HG02763 (cell line): ENCODE measurements around the gene MDP1.
A peak's percentile ranks its signal among the peaks of the same experiment; 100 is the strongest.

Experiments
- ATAC-seq: cut with Tn5 transposase; IDR thresholded peaks from one replicate; pipeline ENCODE4 v1.9.1; 2021; ENCODE audit warnings: mild to moderate bottlenecking, moderate library complexity; ENCODE audit not compliant: unreplicated experiment

Gene MDP1

DNA sequence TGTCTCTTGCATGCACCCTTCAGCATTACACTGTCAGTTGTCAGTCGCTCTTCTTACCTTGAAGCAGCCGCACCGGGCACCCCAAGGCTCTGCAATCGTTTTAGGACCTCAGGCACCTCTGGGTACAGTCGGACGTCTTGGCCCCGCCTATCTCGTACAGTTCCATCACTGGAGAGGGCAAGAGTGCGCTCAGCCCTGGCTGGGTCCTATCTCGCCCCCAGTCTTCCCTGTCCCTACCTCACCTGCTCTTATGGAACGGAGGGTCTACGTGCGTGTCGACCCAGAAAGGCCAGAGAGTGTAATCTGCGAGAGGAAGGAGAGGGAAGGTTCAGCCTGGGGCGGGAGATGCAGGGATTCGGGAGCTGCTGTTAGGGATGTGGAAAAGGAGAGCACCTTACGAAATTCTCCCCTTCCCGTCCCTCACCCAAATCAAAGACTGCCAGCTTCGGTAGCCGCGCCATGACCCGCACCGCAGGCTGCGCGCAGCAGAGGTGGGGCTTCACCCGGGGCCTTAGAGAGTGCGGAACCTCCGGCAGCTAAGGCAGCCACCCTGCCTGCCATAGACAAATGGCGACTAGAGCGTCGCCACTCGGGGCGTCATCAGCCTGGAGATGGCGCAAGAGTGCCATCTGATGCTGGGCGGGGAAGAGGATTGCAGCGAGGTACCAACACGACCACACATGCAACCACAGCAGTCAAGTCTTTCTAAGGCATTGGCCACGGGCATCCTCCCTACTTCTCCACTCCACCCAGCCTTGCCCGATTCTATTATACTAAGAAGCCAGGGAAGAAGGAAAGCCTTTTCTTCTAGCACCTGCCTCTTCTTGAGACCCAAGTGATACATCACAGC, at the start of gene MDP1:
Gene MDP1 (minus strand): TSS at position 572 of the 850 bp plus-strand sequence. CDS start 111 bp downstream, at position 461.
- peak; percentile 66 for ATAC-seq

DNA sequence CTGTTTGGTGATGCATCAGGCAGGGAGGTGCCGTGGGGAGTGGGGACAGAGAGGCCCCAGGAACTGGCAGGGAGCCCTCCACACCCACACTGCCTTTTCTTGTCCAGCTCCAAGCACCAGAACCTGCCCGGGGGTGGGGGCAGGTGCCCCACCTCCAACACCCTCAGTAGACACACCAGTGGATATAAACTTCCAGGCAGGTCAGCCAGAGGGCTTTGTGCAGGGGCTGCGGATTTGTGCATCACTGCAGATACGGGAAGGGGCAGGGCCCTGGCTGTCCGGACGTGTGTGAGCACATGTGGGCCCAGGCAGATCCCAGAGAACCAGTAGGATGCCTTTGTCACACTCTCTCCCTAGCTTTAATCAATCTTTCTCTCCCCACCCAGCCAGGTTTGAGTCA, 48.4 kb upstream of the MDP1 start:
- no peak for ATAC-seq

DNA sequence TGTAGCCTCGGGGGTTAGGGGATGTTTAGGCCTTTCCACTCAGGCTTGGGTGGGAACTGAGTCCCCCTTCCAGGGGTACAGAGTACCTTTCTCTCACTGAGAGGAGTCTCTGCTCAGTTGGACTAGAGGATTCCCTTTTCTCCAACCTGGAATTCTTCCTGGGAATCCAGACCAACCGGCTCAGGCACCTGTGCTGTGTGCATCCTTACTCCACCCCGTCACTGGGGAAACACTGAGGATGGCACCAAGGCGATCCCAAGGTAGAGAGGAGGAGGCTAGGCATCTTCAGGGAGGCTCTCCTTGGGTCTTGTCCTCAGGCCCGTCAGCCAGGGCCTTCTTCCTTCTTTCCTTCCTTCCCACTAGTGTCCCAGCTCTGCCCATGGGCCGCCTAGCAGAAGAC, 48.0 kb upstream of the MDP1 start:
- ATAC-seq: no peak

DNA sequence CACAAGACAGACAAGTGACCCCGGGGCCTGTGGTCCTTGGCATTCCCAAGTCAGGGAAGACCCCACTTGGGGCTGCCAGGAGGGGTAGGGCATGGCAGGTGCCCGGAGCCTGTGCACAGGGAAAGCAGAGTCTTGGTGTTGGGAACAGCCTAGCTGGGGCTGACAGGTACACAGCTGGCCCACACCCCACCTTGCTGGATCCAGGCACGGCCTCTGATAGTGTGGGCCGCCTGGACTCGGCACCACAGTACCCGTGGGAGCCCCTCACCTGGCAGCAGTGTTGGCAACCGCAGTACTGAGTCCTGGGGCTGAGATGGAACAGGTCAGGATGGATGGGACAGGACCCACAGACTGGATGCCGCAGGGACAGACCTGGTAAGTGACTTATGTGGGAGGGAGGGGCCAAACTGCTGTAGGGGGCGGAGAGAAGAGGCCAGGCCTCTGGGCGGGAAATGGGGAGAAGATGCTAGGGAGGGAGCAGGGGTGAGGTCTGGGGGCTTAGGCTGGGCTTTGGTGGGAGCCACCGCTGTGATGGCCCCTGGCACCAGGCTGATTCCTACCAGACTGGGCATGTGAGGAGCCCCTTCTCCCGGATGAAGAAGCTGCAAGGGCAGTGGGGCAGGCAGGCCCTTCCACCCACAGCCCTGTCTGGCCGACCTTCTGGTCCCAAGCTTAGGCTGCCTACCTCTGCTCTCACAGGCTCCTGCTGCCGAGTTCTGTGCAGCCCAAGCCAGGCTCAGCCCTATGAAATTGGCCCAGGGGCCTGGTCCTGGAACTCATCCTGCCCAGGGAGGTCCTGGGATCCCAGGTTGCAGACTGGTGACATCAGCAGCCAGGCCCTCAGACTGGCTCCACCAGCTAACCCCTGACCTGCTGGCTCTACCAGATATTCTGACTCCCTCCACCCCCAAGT, 47.2 kb upstream of the MDP1 start, which contains the start of gene TGM1:
Gene TGM1 (minus strand): TSS at position 357 of the 913 bp plus-strand sequence. CDS start 825 bp downstream, outside the sequence.
- ATAC-seq: no peak

DNA sequence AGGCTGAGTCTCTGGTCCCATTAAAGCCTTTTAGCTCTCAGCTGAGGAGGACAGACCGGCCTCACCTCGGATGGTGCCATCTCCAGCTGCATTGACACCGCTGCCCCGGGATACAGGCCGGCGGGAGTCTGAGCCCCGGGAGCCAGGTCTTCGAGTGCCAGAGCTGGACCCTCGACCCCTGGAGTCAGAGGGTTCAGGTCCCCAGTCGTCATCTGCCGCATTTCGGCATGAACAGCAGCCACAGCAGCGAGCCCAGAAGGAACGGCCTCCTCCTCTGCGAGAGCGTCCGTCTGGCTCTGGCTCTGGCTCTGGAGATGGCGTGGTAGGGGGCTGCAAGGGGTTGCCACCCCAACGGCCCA, 46.1 kb upstream of the MDP1 start:
- no peak for ATAC-seq

DNA sequence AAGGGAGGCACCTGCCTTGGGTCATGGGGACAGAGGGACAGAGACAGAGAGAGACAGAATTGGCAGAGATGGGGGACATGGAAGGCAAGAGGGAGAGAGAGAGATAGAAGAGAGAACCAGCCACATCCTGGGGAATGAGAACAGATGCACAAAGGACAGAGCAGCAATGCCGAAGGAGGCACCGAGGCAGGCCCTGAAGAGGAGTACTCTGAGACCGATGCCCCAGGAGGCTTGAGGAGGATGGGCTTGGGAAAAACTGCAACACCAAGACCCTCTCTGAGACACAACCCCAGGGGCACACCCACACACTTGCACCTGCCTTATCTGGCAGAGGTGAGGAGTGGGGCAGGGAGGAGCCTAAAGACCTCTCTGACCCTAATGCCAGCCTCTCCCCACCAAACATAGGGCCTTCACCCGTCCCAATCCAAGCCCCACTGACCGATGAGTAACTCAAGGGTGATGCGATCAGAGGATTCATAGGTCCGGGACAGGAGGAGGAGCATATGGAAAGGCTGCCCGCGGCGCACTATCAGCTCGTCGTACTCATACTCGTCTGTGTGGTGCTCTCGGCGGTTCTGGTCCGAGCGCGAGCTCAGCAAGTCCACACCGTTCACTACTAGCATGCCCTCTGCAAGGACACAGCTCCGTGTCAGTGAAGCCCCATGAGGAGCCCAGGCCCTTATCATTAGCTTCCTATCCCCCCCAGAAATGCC, 45.5 kb upstream of the MDP1 start:
- no peak for ATAC-seq

DNA sequence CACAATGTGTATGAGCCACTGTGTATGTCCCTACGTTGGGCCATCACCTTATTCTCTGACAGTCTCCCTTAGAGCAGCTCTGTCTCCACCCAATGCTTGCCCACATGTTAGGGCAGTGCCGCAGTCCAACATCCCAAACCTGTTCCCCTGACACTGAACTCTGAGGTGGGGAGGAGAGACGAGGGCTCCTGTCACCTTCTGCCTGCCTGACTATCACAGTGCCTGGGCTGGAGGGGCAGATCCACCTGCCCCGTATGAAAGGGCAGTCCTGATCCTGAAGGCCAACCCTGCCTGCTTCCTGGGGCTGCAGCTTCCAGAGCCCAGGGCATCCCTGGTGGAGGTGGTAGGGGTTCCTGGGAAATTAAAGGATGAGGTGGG, 44.9 kb upstream of the MDP1 start:
- ATAC-seq: no peak

DNA sequence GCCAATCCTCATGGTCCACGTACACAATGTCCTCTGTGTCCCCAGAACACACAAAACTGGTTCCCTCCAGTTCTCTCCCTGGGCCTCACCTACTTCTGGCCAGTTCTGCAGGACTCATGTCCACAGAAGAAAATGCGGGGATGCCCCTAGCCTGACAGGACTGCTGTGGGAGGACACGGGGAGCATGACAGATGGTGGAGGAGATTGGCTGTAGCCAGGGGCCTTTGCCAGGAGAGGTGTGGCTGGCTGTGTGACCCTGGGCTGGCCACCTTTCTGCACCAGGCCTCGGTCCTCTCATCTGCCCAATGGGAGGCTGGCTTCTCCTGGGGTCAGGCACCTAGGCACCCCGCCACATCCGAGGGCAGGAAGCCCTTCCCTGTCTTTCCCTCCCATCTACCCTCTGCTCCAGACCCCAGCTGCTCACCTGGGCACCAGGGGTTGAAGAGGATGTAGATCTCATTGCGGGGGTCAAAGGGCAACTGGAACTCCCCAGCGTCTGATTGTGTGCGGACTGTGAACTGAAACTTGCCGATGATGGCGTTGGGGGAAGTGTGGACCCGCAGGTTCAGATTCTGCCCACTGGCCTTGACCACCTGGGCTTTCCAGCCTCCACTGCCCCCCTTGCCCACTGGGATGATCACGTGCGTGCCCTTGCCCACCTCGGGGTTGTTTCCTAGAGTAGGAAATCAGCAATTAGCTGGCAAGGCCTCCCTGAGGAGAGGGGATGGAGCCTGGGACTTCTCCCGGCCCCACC, 44.3 kb upstream of the MDP1 start:
- ATAC-seq: no peak

DNA sequence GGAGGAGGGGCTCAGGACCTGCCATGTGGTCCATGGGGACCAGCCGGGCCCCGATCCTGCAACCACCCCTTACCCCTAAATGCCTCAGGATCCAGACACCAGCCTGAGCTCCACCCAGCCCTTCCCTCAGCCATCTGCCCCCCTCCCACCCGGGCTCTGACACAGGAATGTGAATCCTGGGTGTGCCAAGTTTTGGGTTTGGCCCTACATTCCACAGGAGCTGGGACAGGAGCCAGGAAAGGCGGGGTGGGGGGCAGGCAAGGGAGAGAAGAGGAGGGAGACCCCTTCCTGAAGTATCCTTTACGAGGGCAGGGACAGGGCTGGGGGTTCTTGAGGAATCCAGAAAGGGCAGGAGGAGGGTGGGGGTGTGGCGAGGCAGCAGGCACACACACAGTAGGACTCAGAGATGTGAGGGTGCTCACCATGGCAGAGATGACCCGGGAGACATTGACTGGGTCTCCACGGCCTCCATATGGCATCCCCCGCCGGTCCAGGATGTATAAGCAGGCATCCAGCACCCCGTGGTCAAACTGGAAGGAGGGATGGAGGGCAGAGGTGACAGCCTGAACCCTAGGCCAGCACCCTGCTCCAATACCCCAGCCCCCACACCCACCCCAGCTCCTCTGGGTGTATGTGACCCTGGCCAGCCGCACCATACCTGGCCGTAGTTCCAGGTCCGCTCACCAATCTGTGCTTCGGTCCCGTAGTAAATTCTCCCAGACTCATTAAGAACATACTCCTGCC, 43.6 kb upstream of the MDP1 start:
- no peak for ATAC-seq

DNA sequence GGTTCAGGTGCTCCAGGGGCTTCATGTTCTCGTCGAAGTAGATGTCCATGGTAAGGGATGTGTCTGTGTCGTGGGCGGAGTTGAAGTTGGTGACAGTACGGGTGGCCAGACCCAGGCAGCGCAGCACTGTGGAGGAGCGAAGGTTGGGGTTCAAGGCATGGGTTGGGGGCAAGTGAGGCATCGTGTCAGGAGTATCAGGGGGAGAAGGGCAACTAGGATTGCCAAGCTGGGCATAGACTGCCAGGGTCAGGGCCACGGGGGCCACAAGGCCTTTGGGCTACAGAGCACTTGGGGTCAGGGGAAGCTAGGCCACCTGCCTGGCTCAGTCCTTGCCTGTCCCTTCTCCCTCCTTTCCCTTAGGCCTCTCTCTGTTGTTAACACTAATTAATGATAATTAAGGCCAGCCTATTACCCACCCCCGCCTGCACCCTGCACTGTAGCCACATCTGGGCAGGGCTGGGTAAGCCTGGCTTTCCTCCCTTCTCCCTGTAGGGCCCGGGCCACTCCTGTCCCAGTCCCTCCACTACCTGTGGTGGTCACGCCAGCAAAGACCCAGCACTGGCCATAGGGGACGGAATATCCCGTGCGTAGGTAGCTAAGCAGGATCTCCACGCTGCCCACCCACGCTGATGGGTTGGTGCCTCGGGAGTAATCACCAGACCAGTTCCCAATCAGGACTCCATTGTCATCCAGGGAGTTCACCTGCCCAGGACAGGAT, 42.8 kb upstream of the MDP1 start:
- no peak for ATAC-seq

DNA sequence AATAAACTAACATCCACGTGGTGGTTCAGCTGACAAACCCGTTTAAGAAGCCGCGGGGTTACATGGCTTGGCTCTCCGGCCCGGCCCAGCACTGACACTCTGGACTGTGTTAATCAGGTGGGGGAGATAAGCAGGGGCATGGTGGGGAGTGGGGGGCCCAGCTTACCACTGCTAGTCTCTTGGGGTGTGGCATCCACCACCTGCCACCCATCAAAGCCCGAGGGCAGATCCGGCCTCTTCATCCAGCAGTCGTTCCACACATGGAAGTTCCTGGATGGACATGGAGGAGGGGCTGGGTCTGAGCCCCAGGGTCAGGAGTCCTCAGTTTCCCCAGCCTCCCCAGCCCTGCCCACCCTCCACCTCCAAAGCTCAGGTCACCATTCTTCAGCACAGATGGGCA, 42.3 kb upstream of the MDP1 start:
- no peak for ATAC-seq

DNA sequence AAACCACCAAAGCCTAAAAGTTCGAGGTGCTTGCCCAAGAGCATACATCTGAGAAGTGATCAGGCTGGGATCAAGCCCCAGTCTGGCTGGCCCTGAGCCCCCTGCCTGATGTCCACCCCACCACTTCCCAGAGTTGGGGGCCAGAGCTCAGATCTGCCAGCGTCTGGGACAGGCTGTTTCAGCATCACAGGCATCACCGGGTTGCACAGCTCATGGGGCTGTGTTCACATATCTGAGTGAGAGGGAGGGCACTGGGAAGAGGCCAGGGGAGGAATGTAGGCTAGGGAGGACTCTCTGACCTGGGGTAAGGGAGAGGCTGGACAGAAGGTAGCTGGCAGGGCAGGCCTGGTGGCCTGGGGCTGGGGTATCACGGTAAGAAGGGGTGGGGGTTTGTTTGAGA, 41.1 kb upstream of the MDP1 start:
- no peak for ATAC-seq

DNA sequence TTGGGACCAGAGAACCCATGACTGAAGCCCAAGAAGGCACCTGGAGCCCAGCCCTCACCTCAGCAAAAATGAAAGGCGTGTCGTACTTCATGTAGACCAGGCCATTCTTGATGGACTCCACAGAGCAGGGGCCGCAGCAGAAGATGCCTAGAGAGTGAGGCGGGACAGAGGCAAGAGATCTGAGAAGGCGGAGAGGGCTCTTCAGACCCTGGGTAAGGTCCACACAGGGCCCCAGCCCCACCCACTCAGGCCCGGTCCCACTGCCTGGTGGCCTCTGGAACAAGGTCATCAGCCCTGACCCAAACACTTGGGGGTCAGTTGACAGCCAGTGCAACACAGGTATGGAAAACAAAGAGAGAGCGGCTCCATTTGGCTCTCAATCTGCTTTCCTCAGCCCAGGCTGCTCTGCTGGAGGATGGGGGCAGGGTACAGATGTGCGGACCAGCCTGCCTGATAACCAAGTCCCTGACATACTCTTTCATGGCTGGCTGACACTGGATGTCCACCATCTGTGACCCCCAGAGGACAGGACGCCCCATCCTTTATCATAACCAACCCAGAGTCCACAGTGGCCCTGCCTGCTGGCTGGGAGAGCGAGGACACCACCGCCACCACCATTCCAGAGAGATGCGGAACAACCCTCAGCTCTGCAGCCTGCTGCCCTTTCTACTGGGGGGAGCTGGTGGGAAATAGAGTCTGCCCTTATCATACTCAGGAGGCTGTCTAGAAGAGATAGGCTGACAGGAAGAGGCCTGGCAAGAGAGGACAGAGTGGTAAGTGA, 40.3 kb upstream of the MDP1 start:
- no peak for ATAC-seq

DNA sequence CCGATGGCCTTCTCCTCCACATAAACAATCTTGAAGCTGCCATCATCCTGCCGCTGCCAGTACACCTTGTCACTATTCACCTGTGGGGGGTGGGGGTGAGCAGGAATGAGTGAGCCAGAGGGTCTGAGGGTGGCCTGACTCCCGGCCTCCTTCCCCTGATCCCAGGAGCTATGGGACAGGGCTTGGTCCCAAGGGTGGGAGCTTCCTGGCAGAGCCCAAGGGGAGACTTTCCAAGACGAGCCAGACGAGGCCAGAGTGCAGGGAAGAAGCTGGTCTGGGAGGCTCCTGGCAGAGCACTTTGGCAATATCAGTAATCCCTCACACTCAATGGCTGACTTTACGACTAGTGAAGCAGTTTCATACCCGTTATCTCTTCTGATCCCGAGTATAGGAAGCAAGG, 39.6 kb upstream of the MDP1 start:
- ATAC-seq: no peak

DNA sequence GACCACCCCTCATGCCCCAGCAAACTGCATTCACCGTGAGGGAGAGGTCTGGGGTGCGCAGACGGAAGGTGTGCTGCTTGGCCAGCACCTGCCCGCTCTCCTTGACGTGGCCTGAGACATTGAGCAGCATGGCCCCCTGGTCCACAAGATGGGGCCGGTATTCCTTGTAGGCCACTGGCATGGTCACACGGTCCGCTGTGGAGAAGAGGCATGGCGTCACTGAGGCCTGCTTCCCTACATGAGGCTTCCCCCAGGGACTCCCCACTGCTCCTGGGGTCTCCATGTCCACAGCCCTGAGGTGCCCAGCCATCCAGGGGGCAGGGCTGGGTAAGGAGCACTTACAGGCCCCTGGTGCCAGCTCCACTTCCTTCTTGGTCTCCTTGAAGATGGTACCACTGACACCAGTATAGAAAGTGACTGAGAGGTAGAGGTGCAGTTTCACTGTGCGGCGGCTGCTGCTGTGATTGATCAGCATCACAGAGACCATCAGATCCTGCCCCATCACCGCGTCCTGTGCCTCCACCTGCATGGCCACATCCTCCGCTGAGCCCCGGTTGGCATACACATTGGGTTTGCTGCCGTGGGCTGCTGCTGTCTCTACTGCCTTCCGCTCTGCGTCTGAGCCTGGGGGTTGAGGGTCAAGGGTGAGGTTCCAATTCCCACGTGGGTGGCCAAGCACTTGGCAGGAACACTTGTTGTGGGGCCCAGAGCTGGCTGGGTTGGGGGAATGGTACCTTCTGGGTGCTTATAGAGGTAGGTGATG, 38.9 kb upstream of the MDP1 start:
- ATAC-seq: no peak

DNA sequence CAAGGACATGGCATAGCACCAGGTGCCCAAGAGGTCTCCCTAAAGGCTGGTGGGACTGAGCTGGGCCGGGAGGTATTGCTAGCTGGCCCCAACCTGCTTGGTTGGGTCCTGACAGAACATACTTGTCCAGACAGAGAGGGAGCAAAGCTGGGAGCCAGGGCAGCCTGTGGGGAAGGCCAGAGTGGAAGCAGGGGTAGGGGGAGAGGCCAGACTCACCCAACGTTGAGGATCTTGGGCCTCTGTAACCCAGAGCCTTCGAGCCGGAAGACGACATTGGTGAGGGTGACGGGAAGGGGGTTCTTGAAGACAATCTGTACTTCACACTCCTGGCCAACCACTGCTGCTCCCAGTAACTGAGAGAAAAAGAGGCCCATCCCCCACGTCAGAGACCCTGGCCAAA, 38.1 kb upstream of the MDP1 start:
- no peak for ATAC-seq

DNA sequence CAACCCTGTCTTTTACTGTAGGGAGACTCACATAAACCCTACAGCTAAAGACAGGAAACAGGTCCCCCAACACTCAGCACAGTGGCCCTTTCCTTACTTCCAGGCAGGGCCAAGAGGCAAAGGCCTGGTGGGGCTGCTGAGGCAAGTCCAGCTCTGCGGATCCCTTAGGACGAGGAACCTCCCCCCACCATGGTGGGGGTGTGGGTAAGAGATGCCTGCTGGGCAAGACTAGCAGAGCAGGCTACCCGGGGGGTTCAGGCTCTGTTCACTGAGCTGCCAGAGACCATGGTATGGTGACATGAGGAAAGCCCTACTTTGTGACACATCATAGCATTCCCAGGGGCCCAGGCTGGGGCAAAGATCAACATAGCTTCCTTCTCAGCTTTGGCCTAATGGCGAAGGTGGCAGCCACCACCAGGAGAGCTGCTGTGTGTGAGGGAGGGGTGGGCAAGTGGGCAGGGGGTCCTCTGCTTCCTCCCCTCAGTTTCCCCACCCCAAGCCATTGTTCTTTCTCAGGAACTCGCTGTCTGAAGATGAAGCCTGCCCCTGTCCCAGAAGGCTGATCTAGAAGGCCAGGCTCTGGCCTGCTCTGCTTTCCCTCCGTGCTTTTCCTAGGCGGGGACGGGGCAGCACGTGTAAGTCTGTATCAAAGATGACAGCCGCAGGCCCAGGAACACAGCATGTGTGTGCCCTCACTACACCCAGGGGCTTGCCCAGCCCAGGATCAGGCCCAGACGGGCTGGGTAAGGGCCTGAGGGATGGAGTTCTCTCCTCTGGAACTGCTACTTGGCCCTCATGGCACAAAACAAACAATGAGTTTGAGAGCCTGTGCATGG, 36.6 kb upstream of the MDP1 start:
- no peak for ATAC-seq
